ENCODE results near the gene LTB.

- TF ChIP-seq POLR2A (IDR thresholded peaks at IDR 0.05) = no peak
- no peak for TF ChIP-seq CTCF (IDR thresholded peaks at IDR 0.05)
Observed at GRCh38 chr6:31580438-31580740, 1.8 kb downstream of the LTB start.
